GM21528 (cell line): Measurements from ENCODE around the gene PJA1.
A peak's percentile ranks its signal among the peaks of the same experiment; 100 is the strongest.

ENCODE experiments used
- ATAC-seq: cut with Tn5 transposase; IDR thresholded peaks from one replicate; pipeline ENCODE4 v1.9.1; 2021; ENCODE audit warnings: mild to moderate bottlenecking, moderate library complexity; ENCODE audit not compliant: unreplicated experiment, low FRiP score

PJA1 gene

DNA sequence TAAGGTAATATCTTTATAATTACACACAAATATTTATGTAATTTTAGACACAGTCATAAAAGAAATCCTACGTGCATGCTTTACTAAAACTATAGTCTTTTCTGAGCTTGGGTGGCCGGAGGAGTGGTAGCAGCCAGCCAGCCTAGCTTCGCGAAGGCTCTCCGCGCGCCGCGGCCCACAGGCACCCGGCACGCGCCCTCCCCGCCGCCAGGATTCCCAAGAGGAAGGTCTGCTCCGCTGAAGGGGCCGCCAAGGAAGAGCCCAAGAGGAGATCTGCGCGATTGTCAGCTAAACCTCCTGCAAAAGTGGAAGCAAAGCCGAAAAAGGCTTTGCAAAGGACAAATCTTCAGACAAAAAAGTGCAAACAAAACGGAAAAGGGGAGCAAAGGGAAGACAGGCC lies 8.7 kb upstream of the PJA1 start:
- no peak for ATAC-seq

DNA sequence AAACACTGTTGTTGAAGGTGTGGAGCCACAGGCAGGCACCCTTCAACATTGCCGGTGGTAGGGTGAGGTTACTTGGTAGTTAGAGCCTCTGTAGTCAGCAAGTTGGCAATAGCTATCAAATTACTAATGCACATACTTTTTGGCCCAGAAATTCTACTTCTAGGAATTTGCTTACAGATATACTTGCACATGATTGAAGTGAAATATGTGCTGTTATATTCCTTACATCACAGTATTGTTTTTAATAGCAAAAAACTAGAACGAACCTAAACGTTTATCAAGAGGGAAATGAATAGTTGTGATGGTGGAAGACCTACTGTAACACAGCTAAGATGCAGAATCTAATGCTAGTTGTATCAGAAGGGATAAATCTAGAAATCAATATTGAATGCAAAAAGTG lies 7.7 kb upstream of the PJA1 start:
- no peak for ATAC-seq

- ATAC-seq: no peak
Observed at GRCh38 chrX:69170319-69170718, 5.1 kb upstream of the PJA1 start.

GRCh38 chrX:69163936-69164741 lies 1.1 kb downstream of the PJA1 start:
- peak; percentile 56 for ATAC-seq

DNA sequence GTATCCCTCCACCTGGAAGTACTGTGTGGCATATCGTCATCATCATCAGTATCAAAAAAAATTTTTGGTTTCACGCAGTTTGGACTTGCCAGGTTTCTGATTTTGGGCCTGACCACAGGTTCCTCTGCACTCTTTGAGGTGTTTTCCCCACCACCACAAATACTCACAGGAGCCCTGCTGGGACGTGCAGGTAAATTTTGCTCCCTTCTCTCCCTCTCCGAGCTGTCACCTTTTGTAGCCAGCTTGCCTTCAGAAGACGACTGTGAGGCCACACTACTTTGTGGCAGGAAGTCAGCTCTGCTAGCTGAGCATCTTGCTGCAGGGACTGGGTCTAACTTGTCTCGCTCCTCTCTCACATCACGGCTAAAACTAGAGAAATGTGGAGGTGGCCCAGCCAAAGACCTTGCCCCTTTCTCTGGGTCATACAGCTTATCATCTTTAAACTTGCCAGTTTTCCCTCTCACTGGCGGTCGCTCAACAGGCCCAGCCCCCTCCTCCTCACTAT lies 2.8 kb downstream of the PJA1 start:
- no peak for ATAC-seq

DNA sequence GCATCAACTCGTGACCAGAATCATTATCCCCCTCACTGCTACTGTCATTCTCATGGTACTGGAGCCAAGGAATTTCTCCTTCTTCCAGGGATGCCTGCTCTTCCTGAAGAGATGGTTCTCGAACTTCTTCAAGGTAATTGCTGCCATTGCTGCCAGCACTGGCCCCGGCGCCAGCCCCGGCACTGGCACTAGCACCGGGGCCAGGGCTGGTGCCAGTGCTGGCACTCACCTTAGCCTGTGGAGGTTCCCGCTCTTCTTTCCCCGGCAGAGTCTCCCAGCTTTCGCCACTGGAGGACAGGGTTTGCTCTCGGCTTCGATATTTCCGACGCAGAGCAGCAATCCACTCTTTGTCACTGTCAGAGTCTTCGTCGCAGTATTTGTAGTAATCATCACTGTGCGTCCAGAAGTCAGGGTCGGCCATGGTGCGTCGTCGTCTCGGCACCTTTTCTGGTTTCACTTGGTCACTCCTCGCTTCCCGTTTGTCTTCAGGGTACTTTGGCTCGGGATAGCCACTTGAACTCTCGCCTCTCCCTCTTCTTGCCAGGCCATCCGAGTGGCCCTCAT lies 3.4 kb downstream of the PJA1 start:
- no peak for ATAC-seq

DNA sequence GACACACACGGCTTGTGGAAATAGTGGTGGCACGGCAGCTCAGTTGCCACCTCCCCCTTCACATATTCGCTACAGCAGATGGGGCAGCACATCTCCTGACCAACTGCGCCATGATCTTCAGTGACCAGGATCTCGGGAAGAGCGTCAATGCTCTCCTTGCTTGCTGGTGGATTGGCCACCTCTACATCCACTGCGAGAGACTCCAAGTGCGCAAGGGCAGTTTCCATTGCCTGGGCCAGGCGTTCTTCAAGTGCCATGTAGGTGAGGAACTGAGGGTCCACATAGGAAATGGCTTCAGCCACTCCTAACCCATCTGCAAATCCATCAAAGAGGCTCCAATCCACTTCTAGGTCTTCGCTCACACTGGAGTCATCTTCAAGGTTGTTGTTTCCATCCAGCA lies 3.9 kb downstream of the PJA1 start:
- ATAC-seq: no peak

DNA sequence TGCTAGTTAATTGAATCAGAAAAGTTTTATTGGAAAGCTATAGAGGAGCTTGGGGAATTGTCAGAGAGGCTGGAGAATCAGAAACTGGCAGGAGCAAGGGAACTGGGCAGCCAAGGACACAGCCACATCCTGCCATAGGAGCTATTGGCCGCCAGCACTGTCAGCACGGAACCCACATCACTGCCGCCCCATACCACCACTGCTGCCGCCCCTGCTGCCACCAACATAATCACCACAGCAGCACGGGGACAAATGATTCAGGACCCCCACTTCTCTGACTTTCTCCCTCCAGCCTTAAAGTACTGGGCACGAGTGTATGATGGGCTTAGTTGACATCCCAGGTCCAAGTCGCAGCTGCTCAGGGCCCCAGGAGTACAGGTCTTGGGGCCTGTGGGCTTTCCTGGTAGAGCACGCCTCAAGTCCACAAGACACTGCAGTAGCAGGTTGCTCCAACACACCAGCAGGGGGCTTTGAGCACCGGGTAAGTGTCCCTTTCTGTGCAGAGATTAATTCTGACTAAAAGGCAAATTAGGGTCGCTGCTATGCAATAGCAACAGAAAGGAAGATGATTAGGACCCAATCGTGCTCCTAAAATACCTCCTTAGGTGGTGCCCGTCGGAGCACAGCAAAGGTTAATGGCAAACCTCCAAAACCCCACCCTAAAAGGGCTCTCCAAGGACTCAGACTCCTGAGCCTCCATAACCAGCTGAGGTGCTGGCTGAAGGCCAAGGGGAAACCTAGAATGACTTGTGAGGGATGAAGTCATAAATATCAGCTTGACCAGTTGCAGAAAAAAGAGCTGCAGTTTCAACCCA lies 6.9 kb downstream of the PJA1 start:
- ATAC-seq: peak; percentile 79

DNA sequence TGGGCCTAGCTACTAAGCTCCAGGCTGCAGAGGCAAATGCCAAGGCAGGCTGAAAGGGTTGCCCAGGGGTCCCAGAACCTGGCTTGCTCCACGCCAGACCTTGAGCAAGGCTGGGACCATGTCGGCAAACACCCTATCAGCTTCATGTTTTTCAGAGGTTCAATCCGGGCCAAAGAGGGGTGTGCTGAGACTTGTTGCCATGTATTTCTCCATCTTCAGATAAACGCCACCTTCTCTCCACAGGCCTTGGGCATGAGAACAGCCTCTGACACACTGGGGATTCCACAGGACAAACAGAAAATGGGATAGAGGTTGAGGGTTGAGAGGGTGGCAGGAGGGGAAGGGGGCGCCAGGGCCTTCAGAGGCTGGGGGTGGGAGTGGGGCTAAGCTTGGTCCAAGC lies 8.6 kb downstream of the PJA1 start:
- no peak for ATAC-seq

DNA sequence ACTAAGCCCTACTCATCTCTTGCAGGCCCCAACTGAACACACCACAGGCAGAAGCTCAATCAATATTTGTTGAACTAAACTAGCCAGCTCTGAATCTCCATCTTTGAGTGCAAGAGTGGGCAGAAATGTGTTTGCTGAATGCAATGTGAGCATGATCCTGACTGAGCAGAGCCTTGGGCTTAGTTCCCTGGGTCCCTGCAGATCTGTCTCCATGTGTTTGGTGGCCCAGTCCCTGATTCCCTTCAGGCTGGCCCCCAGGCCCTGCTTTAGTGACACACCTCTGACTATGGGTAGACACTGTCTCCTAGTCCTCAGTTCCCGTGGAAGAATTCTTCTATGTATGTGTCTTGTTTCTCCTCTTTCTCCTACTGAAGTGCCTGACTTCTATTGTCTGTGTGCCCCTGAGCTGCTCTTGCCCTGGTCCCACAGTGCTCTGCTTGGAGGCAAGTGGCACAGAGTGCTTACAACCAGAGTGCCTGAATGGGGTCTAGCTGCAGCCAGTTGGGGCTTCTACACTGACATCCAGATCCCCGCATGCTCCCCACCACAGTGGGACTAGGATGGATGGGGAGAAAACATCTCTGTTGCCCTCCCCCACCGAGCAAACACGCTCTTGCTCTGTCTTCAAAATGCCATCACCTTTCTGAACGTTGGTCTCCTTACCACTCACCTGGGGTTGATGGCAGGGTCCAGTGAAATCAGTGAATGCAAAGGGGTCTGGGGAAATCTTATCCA lies 9.3 kb downstream of the PJA1 start:
- ATAC-seq: no peak

DNA sequence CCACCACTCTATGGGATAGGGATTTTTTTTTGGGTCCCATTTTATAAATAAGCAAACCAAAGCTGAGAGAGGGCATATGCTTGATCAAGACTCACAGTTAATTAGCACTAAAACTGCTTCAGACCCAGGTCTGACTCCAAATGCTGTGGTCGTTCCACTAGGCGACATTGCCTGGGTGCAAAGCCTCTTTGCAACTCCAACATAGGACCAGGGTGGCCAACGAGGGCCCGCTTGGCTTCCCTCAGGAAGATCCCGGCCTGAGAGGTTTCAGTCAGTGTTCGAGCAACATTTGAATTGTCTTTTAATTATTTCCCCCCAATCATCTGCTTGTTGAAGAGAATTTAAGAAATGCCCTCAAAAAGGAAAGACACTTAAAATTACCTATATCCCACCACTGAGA lies 11.2 kb downstream of the PJA1 start:
- ATAC-seq: no peak

DNA sequence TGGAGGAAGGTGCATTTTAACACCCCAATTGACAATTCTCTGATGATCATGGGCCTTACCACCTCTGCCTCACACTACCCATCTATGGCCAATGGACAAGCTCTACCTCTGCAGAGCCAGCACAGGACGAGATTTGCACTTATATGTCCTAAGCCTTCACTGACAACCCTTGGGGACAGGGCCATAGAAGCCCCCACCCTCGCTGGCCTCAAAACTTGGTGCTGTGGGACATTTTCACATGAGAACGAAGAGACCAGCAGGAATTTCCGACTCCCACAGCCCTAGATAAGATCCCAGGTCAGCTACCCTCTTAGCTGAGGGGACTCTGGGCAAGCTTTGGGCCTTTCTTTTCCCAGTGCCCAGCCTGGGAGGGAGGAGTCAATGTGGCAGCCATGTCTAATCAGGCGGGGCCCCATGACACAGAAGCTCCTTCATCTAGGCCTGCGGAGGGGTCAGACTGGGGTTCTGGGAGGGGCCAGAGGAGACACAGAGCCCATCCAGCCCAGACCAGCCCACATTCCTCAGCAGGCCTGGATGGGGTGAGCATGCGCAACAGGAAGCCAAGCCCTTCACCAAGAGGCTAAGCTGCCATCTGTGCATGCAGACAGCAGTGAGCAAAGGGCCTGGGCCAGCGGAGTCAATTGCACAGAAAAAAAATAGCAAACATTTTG lies 12.1 kb downstream of the PJA1 start:
- ATAC-seq: no peak

- ATAC-seq: no peak
Observed at GRCh38 chrX:69152417-69152841, 12.8 kb downstream of the PJA1 start.

DNA sequence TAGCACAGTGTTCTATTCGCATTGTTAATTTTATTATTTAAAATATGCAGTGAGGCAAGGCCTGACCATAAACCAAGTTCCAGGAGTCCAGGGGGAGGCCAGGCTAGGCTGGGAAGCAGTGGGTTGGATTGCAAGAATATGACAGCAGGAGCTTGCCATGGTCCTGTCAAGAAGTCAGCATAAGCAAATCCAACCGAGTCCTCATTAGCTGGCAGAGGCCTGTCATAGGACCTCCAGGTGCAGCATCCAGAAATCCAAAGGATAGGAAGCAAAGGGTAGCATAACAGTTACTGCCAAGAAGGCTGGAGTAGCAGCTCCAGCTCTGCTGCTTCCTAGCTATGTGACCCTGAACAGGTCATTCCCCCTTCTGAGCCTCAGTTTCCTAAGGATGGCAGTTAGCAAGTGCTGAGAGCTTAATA lies 13.4 kb downstream of the PJA1 start:
- ATAC-seq: no peak

- ATAC-seq: no peak
Observed at GRCh38 chrX:69150281-69150960, 14.8 kb downstream of the PJA1 start.

DNA sequence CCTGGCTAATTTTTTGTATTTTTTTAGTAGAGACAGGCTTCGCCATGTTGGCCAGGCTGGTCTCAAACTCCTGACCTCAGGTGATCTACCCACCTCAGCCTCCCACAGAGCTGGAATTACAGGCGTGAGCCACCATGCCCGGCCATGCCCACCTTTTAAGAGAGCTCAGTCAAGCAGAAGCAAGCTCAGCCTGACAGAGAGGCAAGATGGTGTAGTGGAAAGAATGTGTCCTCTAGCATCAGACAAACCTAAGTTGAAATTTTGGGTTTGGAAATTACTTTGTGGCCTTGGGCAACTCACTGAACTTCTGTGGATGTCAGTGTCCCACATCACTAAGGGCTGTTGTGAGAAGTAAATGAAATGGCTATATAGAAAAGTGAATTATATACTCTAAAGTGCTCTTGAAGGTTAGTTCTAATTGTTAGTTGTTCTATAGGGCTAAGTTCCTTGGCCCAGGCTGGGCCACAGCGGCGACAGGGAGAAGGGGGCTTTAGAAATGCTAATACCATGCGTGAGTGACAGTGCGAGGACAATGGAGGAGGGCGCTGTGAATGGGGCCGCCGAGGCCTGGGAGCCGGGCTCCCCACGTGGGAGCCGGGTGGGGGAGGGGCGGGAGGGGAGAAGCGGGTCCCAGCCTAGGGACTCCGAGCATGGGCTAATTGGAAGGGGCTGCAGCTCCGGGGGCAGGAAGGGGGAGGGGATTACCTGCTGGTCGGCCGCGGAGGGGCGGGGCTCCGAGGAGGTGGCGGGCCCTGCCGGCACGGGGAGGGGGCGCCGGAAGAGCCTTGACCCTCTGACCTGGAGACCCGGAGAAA lies 15.6 kb downstream of the PJA1 start:
- no peak for ATAC-seq

DNA sequence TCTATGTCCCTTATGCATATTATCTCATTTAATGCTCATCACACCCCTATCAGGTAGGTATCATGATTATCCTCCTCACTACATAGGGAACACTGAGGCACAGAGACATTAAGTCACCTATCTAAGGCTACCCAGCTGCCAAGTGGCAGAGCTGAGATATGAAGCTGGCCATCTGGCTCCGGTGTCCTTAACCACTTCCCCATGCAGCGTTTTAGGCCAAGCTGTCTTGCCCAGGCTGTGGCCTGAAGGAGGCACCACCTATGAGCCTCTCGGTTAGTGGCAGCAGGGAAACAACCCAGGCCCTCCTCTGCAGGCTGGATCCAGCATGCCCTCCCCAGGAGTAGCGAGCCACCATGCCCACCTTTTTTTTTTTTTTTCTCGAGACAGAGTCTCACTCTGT lies 16.3 kb downstream of the PJA1 start:
- no peak for ATAC-seq

DNA sequence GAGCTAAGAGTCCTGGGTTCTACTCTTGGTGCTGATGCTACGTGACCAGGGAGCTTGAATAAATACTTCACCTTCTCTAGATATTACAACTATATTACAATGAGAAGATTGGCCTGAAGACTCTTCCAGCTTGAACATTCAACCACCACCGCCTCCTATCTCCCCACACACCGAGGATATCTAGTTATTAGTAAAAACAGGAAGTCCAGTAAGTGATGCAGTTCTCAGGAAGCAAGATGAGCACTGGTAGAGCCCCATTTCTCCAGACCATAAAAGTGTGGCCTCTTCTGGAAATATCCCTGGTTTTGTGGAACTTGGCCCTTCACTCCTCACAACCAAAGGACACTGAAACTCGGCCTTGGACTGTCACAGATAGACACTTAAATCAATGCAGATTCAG lies 18.5 kb downstream of the PJA1 start:
- ATAC-seq: no peak

DNA sequence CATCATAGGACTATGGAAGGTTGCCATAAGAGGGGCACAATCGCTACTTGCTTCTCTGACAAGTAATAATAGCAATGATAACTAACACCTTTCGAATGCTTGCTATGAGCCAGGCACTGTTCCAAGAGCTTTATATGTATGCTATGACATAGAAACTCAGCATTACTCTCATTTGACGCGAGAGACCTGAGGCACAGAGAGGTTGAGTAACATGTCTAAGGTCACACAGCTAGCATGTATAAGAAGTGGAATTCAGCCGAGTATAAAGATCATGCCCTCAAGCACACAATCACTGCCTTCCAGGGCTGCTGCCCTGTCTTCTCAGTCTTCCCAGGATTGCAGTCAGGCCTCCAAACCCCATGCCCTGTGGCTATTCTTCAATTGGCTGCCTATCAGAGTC lies 19.5 kb downstream of the PJA1 start:
- no peak for ATAC-seq
